Kidney (tissue), 14 donors: ENCODE data around the gene PLA2G2C. TPM values are rescaled to one million over a fixed set of nuclear protein-coding genes. Genes with fewer than 3 reads are reported as not detected.
"Not testable (repeated sequence)": the region's sequence is repeated elsewhere in the genome, so short reads cannot be mapped to it uniquely, and the experiment has no call there.

Experiments used
- DNase-seq, 5 donors: peaks; one replicate each; pipeline ENCODE4 v3.0.0-alpha.2; 2013 to 2020
- FAIRE-seq: peaks from 2 replicates; lab custom pipeline; 2012; peaks lifted over from hg19 to GRCh38; lab: Jason Lieb, UNC
- H3K27ac ChIP-seq, 2 donors: one replicate each; pipeline ENCODE4 v1.7.0; 2013; ENCODE audit warnings: low read depth in 2 of 2, low read length in 2 of 2, inconsistent platforms in 1 of 2
- H3K27me3 ChIP-seq: one replicate; pipeline ENCODE4 v1.7.1; 2013; ENCODE audit warnings: low read length, inconsistent platforms; ENCODE audit not compliant: control insufficient read depth, insufficient read depth
- H3K36me3 ChIP-seq, 3 donors: one replicate each; pipeline versions ENCODE4 v1.7.0 to v1.7.1; 2013; ENCODE audit warnings: low read length in 3 of 3, control low read depth in 1 of 3, inconsistent platforms in 1 of 3; ENCODE audit not compliant: insufficient read depth in 3 of 3, control insufficient read depth in 2 of 3
- H3K4me1 ChIP-seq, 3 donors: one replicate each; pipeline versions ENCODE4 v1.7.0 to v1.7.1; 2013; ENCODE audit warnings: low read length in 3 of 3, inconsistent platforms in 1 of 3, low read depth in 1 of 3; ENCODE audit not compliant: control insufficient read depth in 2 of 3, insufficient read depth in 2 of 3
- H3K4me3 ChIP-seq, 3 donors: one replicate each; pipeline versions ENCODE4 v1.7.0 to v1.8.1; 2013; ENCODE audit warnings: low read length in 3 of 3, control low read depth in 1 of 3, inconsistent platforms in 1 of 3
- H3K9ac ChIP-seq, 3 donors: one replicate each; pipeline versions ENCODE4 v1.7.0 to v1.7.1; 2013; ENCODE audit warnings: low read length in 3 of 3, control low read depth in 1 of 3, inconsistent platforms in 1 of 3
- H3K9me3 ChIP-seq, 3 donors: one replicate each; pipeline versions ENCODE4 v1.7.0 to v1.7.1; 2013; ENCODE audit warnings: low read length in 3 of 3, control low read depth in 1 of 3, inconsistent platforms in 1 of 3; ENCODE audit not compliant: control insufficient read depth in 2 of 3, insufficient read depth in 1 of 3
- intact Hi-C: fragments of 100-400 bp; cut with DNase I; formaldehyde crosslinking; loops from one replicate; pipeline ENCODE4 v1.11.1; 2022
- polyA plus RNA-seq: library from polyadenylated mRNA; stranded (reverse); fragments of 350-450 nt; fragmentation: Illumina TruSeq; extraction: RNeasy Lipid Tissue Mini Kit (QIAGEN cat#74804); gene quantifications from one replicate; pipeline ENCODE4 v1.2.3, GENCODE V29; 2014; ENCODE audit warnings: low read depth, low replicate concordance; ENCODE audit not compliant: insufficient read depth
- total RNA-seq: library from RNA; stranded (reverse); fragmentation: NEBNext Ultra II Directional; extraction: Animal tissue kit (Norgen Biotek cat#: 25700); gene quantifications from one replicate; pipeline ENCODE4 v1.2.1, GENCODE V29; 2021
- TF ChIP-seq, protein P1 (sequence below): IDR thresholded peaks from 3 replicates; pipeline ENCODE4 v1.5.1; 2012; ENCODE audit warnings: mild to moderate bottlenecking, moderate library complexity, borderline replicate concordance; ENCODE audit not compliant: insufficient read depth; ENCODE audit errors: extremely low read depth
- donor health status: control.
- donor health status: control.
- donor health status: control.
- donor health status: control.
- donor health status: control.
- donor health status: DM: yes; HTN: yes; CAD: no.
- donor health status: Normal renal cell carcinoma (clear cell type).

The PLA2G2C gene
- total and polyA plus RNA-seq, 2 donors from 2014 or later, result 0.31 TPM; not detected in 1

- Histone ChIP-seq H3K9ac (no peak overlapping the region), H3K27me3 (no peaks in the 10 kb centered on the region), H3K27ac (no peak overlapping the region), H3K4me3 (no peak overlapping the region), H3K9me3 (no peaks in the 10 kb centered on the region), H3K36me3 (no peaks in the 10 kb centered on the region), H3K4me1 (no peaks in the 10 kb centered on the region)
- FAIRE-seq (no peak), DNase-seq (peak in 2 of 5 donors; percentile 0 to 33)
- intact Hi-C loops, result no loop called here
- TF ChIP-seq, protein P1, sequence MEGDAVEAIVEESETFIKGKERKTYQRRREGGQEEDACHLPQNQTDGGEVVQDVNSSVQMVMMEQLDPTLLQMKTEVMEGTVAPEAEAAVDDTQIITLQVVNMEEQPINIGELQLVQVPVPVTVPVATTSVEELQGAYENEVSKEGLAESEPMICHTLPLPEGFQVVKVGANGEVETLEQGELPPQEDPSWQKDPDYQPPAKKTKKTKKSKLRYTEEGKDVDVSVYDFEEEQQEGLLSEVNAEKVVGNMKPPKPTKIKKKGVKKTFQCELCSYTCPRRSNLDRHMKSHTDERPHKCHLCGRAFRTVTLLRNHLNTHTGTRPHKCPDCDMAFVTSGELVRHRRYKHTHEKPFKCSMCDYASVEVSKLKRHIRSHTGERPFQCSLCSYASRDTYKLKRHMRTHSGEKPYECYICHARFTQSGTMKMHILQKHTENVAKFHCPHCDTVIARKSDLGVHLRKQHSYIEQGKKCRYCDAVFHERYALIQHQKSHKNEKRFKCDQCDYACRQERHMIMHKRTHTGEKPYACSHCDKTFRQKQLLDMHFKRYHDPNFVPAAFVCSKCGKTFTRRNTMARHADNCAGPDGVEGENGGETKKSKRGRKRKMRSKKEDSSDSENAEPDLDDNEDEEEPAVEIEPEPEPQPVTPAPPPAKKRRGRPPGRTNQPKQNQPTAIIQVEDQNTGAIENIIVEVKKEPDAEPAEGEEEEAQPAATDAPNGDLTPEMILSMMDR, result no peak
These were observed 48.7 kb downstream of the PLA2G2C start for GRCh38 chr1:20137604-20138003.

DNA sequence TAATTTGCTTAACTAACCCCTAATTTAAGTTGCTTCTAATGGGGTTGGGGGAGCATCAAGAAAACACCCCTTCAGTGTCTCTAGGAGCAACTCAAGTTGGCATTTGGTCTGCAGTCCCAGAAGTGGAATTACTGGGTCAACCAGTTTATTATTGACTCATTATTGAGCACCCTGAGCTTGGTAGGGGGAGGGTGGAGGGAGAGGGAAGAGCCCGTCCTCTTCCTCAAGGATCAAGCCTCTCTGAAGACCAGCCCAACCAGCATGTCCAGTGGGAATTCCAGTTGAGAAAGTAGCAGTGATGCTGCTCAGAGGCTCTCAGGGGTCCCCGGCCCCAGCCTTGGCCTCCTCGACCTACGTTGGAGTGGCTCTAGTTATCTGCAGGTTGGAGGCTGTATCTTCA is 49.3 kb downstream of the PLA2G2C start:
- H3K36me3 ChIP-seq, result no peaks in the 10 kb centered on the region
- intact Hi-C loops, result no loop called here
- peak in 2 of 5 donors; percentile 0 to 10 for DNase-seq
- no peaks in the 10 kb centered on the region for H3K4me1 ChIP-seq
- TF ChIP-seq, protein P1, result no peak
- no peak overlapping the region for H3K27ac ChIP-seq
- no peak overlapping the region for H3K9ac ChIP-seq
- H3K27me3 ChIP-seq, result no peaks in the 10 kb centered on the region
- no peak overlapping the region for H3K4me3 ChIP-seq
- H3K9me3 ChIP-seq, result no peaks in the 10 kb centered on the region
- FAIRE-seq, result no peak

GRCh38 chr1:20136249-20136648 is 50.1 kb downstream of the PLA2G2C start:
- Histone ChIP-seq H3K9ac (no peak overlapping the region), H3K4me1 (no peaks in the 10 kb centered on the region), H3K9me3 (no peaks in the 10 kb centered on the region), H3K27ac (no peak overlapping the region), H3K36me3 (no peaks in the 10 kb centered on the region), H3K4me3 (no peak overlapping the region), H3K27me3 (no peaks in the 10 kb centered on the region)
- TF ChIP-seq, protein P1, result no peak
- peak in 1 of 5 donors; percentile 18 for DNase-seq
- no peak for FAIRE-seq
- intact Hi-C loops, result no loop called here

DNA sequence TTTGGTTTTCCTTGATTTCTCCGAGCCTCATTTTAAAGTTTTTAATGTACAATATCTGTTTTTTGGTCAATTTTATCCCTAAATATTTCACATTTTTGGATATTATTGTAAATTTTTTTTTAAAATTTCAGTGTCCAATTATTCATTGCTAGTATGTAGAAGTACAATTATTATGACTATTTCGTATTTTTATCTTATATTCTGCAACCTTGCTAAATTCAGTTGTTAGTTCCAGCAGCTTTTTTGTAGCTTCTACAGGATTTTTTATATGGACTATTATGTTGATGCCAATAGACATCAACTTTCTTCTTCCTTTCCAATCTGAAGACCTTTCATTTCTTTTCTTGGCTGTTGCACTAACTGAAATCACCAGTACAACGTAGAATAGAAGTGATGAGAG is 51.3 kb downstream of the PLA2G2C start:
- H3K9me3 ChIP-seq, result peaks cover 0 to under 1% (median 0%) of the 10 kb centered on the region in 3 donors
- H3K4me1 ChIP-seq, result no peaks in the 10 kb centered on the region
- DNase-seq (no peak), FAIRE-seq (peak; percentile 23)
- intact Hi-C loops, result no loop called here
- H3K4me3 ChIP-seq, result no peak overlapping the region
- H3K27ac ChIP-seq, result no peak overlapping the region
- no peak overlapping the region for H3K9ac ChIP-seq
- TF ChIP-seq, protein P1, result no peak
- H3K36me3 ChIP-seq, result no peaks in the 10 kb centered on the region
- H3K27me3 ChIP-seq, result no peaks in the 10 kb centered on the region

- H3K36me3 ChIP-seq, H3K27ac ChIP-seq, H3K4me1 ChIP-seq, H3K9me3 ChIP-seq, H3K9ac ChIP-seq, intact Hi-C loops, FAIRE-seq, H3K4me3 ChIP-seq, H3K27me3 ChIP-seq: not testable (repeated sequence)
- DNase-seq, result peak in 1 of 5 donors; percentile 6
These were observed 55.8 kb downstream of the PLA2G2C start for GRCh38 chr1:20130518-20130917.
